ENCODE measurements around the gene PFDN2.

DNA sequence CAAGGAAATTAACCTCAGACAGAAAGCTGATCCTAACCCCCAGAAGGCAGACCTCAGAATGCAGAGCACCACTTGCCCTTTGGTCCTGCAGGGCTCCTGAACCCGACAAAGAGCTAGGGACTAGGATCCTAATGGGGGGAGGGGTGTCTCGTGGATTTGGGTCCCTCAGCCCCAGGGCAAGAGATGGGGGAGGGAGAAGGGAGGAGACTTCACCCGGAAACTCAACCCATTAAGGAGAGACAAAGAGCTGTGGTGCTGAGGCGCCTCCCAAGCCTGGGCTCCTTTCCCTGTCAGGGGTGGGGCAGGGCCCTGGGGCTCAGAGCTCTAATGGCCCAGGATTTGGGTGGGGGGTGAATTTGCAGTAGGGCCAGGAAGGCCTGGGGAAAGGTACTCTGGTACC, 31.4 kb downstream of the PFDN2 start:
- TF ChIP-seq, protein P1, sequence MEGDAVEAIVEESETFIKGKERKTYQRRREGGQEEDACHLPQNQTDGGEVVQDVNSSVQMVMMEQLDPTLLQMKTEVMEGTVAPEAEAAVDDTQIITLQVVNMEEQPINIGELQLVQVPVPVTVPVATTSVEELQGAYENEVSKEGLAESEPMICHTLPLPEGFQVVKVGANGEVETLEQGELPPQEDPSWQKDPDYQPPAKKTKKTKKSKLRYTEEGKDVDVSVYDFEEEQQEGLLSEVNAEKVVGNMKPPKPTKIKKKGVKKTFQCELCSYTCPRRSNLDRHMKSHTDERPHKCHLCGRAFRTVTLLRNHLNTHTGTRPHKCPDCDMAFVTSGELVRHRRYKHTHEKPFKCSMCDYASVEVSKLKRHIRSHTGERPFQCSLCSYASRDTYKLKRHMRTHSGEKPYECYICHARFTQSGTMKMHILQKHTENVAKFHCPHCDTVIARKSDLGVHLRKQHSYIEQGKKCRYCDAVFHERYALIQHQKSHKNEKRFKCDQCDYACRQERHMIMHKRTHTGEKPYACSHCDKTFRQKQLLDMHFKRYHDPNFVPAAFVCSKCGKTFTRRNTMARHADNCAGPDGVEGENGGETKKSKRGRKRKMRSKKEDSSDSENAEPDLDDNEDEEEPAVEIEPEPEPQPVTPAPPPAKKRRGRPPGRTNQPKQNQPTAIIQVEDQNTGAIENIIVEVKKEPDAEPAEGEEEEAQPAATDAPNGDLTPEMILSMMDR (IDR thresholded peaks at IDR 0.05 in 8 of 11, conservative IDR thresholded peaks at IDR 0.05 in 3 of 11): no peak
- TF ChIP-seq POLR2A (IDR thresholded peaks at IDR 0.05): no peak
